ENCODE data around the gene ZDHHC11B.

DNA sequence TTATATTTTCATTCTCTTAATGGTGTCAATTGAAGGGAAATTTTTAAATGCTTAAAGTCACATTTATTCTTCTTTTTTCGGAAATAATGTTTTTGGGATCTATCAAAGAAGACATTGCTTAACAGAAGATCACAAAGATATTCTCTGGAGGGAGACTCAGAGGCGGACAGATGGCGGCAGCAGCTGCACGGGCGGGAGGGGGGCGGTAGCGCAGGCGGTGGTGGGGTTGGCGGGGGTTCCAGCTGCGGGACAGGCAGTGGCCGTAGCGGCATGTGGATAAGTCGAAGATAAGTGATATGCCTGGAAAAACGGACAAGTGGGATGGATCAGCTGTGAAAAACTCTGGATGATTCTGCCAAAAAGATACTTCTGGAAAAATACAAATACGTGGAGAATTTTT, 31.6 kb upstream of the ZDHHC11B start:
- TF ChIP-seq, protein P1, sequence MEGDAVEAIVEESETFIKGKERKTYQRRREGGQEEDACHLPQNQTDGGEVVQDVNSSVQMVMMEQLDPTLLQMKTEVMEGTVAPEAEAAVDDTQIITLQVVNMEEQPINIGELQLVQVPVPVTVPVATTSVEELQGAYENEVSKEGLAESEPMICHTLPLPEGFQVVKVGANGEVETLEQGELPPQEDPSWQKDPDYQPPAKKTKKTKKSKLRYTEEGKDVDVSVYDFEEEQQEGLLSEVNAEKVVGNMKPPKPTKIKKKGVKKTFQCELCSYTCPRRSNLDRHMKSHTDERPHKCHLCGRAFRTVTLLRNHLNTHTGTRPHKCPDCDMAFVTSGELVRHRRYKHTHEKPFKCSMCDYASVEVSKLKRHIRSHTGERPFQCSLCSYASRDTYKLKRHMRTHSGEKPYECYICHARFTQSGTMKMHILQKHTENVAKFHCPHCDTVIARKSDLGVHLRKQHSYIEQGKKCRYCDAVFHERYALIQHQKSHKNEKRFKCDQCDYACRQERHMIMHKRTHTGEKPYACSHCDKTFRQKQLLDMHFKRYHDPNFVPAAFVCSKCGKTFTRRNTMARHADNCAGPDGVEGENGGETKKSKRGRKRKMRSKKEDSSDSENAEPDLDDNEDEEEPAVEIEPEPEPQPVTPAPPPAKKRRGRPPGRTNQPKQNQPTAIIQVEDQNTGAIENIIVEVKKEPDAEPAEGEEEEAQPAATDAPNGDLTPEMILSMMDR (IDR thresholded peaks at IDR 0.05; ENCODE audit: low read depth, low read length, poor library complexity, severe bottlenecking): no peak
- no peak for TF ChIP-seq EZH2phosphoT487 (IDR thresholded peaks at IDR 0.05; ENCODE audit: borderline replicate concordance, low read length)

All from DOHH2 (cell line).